HepG2 (cell line): ENCODE measurements around the gene ZNF655. TPM values are rescaled to one million over a fixed set of nuclear protein-coding genes. Genes with fewer than 3 reads are reported as not detected.
A peak's percentile ranks its signal among the peaks of the same experiment; 100 is the strongest.

Experiments used
- ARID2 ChIP-seq: sonication (generic); formaldehyde crosslinking; IDR thresholded peaks from 2 replicates; pipeline ENCODE4 v1.8.1; 2022; ENCODE audit warnings: mild to moderate bottlenecking, missing genetic modification reagents, borderline replicate concordance
- ATF3 ChIP-seq: sonication (generic); formaldehyde crosslinking; IDR thresholded peaks from 2 replicates; pipeline ENCODE4 v1.4.0; 2020; ENCODE audit warnings: missing genetic modification reagents
- EEA1 ChIP-seq: sonication (generic); formaldehyde crosslinking; IDR thresholded peaks from 2 replicates; pipeline ENCODE4 v1.5.1; 2020; ENCODE audit warnings: mild to moderate bottlenecking, missing genetic modification reagents, borderline replicate concordance
- JUN ChIP-seq: sonication (generic); formaldehyde crosslinking; IDR thresholded peaks from 2 replicates; pipeline ENCODE4 v1.4.0; 2020; ENCODE audit warnings: mild to moderate bottlenecking, missing genetic modification reagents
- KDM4B ChIP-seq: sonication (generic); formaldehyde crosslinking; IDR thresholded peaks from 2 replicates; pipeline ENCODE4 v1.4.0; 2020; ENCODE audit warnings: missing genetic modification reagents
- MLXIP ChIP-seq: sonication (generic); formaldehyde crosslinking; IDR thresholded peaks from 2 replicates; pipeline ENCODE4 v1.9.0; 2021; ENCODE audit warnings: missing genetic modification reagents, borderline replicate concordance
- MXI1 ChIP-seq: IDR thresholded peaks from 3 replicates; pipeline ENCODE4 v1.6.1; 2012; ENCODE audit warnings: low read depth, low read length, inconsistent platforms, borderline replicate concordance
- PAF1 ChIP-seq: IDR thresholded peaks from 2 replicates; pipeline ENCODE4 v1.6.1; 2016; ENCODE audit warnings: missing genetic modification reagents, missing compliant biosample characterization
- SAP130 ChIP-seq: IDR thresholded peaks from 2 replicates; pipeline ENCODE4 v1.6.1; 2016; ENCODE audit warnings: low read depth
- TEAD2 ChIP-seq: sonication (generic); formaldehyde crosslinking; IDR thresholded peaks from 2 replicates; pipeline ENCODE4 v1.9.0; 2021; ENCODE audit warnings: missing genetic modification reagents
- TMF1 ChIP-seq: sonication (generic); formaldehyde crosslinking; IDR thresholded peaks from 2 replicates; pipeline ENCODE4 v1.8.1; 2022; ENCODE audit warnings: low read depth, missing genetic modification reagents
- ZBTB37 ChIP-seq: sonication (generic); formaldehyde crosslinking; IDR thresholded peaks from 2 replicates; pipeline ENCODE4 v1.4.0; 2020; ENCODE audit warnings: mild to moderate bottlenecking, missing genetic modification reagents
- ZMYM3 ChIP-seq: sonication (generic); formaldehyde crosslinking; IDR thresholded peaks from 2 replicates; pipeline ENCODE4 v1.5.1; 2020; ENCODE audit warnings: mild to moderate bottlenecking, missing genetic modification reagents
- ZNF18 ChIP-seq: sonication (generic); formaldehyde crosslinking; IDR thresholded peaks from 2 replicates; pipeline ENCODE4 v1.8.0; 2022; ENCODE audit warnings: mild to moderate bottlenecking, missing genetic modification reagents; ENCODE audit not compliant: insufficient replicate concordance
- ZNF296 ChIP-seq: sonication (generic); formaldehyde crosslinking; conservative IDR thresholded peaks from 2 replicates; pipeline ENCODE4 v1.5.0; 2020; ENCODE audit warnings: mild to moderate bottlenecking, missing genetic modification reagents
- ZNF777 ChIP-seq: sonication (generic); formaldehyde crosslinking; IDR thresholded peaks from 2 replicates; pipeline ENCODE4 v1.4.0; 2020; ENCODE audit warnings: missing genetic modification reagents
- polyA plus RNA-seq, 8 experiments: library from polyadenylated mRNA; depleted of rRNA in 3 of 8; stranded (reverse) in 7 of 8; unstranded in 1 of 8; fragments of >200 nt; fragmentation: Illumina TruSeq in 4 of 8; extraction: Trizol in 4 of 8; gene quantifications; 2 replicates each; pipeline versions ENCODE4 v1.2.1 to v1.2.3, GENCODE V29; 2011 to 2016; ENCODE audit warnings: low read depth in 4 of 8, missing spikeins in 1 of 8, mixed read lengths in 1 of 8; ENCODE audit not compliant: insufficient read depth in 1 of 8
- total RNA-seq, 5 experiments: library from RNA; depleted of rRNA; stranded (reverse); fragments of >200 nt; fragmentation: Illumina TruSeq; extraction: Trizol; gene quantifications; 2 replicates each; pipeline ENCODE4 v1.2.3, GENCODE V29; 2016; ENCODE audit warnings: low read depth in 1 of 5
- TF ChIP-seq, protein P1 (sequence below): sonication (generic); formaldehyde crosslinking; IDR thresholded peaks from 2 replicates; pipeline ENCODE4 v1.4.0; 2020; ENCODE audit warnings: missing genetic modification reagents
- TF ChIP-seq, protein P2 (sequence below): sonication (generic); formaldehyde crosslinking; IDR thresholded peaks from 2 replicates; pipeline ENCODE4 v1.4.0; 2020; ENCODE audit warnings: missing genetic modification reagents; ENCODE audit errors: not compliant biosample characterization

The ZNF655 gene
- total and polyA plus RNA-seq, 2 of the 13 experiments (the other 11 are each of a cell fraction or from before 2014, with no cell fraction given): 53.4 to 75.6 TPM

DNA sequence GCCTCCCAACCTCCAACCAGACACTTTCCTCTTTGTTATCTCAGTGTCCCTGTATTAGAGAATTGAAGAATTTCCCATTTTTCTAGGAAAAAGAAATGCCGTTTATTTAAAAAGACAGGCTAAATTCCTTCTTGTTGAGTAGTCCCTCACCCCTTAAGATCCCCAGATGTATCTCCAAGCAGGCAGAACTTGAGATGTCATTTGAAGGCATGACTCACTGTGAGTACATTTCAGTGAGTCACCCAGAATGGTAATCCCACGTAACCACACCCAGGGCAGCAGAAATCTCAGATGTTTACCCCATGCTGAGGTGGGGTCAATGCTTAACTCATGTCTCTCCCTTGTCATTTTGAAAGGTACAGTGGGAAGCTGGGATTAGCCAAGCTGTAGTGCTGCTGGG, 4.4 kb downstream of the ZNF655 start (continued):
- TF ChIP-seq, protein P1, sequence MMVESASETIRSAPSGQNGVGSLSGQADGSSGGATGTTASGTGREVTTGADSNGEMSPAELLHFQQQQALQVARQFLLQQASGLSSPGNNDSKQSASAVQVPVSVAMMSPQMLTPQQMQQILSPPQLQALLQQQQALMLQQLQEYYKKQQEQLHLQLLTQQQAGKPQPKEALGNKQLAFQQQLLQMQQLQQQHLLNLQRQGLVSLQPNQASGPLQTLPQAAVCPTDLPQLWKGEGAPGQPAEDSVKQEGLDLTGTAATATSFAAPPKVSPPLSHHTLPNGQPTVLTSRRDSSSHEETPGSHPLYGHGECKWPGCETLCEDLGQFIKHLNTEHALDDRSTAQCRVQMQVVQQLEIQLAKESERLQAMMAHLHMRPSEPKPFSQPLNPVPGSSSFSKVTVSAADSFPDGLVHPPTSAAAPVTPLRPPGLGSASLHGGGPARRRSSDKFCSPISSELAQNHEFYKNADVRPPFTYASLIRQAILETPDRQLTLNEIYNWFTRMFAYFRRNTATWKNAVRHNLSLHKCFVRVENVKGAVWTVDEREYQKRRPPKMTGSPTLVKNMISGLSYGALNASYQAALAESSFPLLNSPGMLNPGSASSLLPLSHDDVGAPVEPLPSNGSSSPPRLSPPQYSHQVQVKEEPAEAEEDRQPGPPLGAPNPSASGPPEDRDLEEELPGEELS (CRISPR knock-in tag): no peak
- TF ChIP-seq SAP130 (CRISPR knock-in tag): peak; percentile 57
- no peak for TF ChIP-seq ZNF777 (CRISPR knock-in tag)
- TF ChIP-seq EEA1 (CRISPR knock-in tag): no peak
- TF ChIP-seq TEAD2 (CRISPR knock-in tag): no peak
- TF ChIP-seq ATF3 (CRISPR knock-in tag): 0 out of 2 replicates have a peak, but pooled peaks have one; percentile 33
- no peak for TF ChIP-seq ZMYM3 (CRISPR knock-in tag)
- no peak for TF ChIP-seq ZBTB37 (CRISPR knock-in tag)
- TF ChIP-seq ZNF18: no peak
- no peak for TF ChIP-seq KDM4B (CRISPR knock-in tag)
- no peak for TF ChIP-seq MLXIP
- peak; percentile 61; the same call in 1 of the 3 replicates for TF ChIP-seq MXI1
- TF ChIP-seq ZNF296 (CRISPR knock-in tag): no peak
- TF ChIP-seq JUN (CRISPR knock-in tag): 0 out of 2 replicates have a peak, but pooled peaks have one; percentile 40
- TF ChIP-seq PAF1: no peak
- no peak for TF ChIP-seq TMF1 (CRISPR knock-in tag)
- TF ChIP-seq ARID2: no peak
- TF ChIP-seq, protein P2, sequence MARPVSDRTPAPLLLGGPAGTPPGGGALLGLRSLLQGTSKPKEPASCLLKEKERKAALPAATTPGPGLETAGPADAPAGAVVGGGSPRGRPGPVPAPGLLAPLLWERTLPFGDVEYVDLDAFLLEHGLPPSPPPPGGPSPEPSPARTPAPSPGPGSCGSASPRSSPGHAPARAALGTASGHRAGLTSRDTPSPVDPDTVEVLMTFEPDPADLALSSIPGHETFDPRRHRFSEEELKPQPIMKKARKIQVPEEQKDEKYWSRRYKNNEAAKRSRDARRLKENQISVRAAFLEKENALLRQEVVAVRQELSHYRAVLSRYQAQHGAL (CRISPR knock-in tag): no peak
